Activated CD8-positive, alpha-beta memory T cell treated with anti-CD3 and anti-CD28 coated beads, Interleukin-2, amount 50 U/mL, for 24 hours (primary cell): ENCODE measurements around the gene SNRK.

Experiments used
- DNase-seq: peaks from one replicate; pipeline ENCODE4 v3.0.0-alpha.2; 2020; ENCODE audit errors: extremely low read depth

The SNRK gene

GRCh38 chr3:43309372-43310305 is 23.3 kb downstream of the SNRK start:
- no peak for DNase-seq

- DNase-seq, result no peak
Observed at GRCh38 chr3:43316783-43317460, 30.6 kb downstream of the SNRK start.

GRCh38 chr3:43317461-43318316 is 31.3 kb downstream of the SNRK start:
- no peak for DNase-seq

- DNase-seq, result no peak
Observed at GRCh38 chr3:43319376-43319775, 33.0 kb downstream of the SNRK start.

- no peak for DNase-seq
Observed at GRCh38 chr3:43319794-43320193, 33.5 kb downstream of the SNRK start.

- DNase-seq, result no peak
Observed at GRCh38 chr3:43320288-43320687, 33.9 kb downstream of the SNRK start.

GRCh38 chr3:43323541-43323940 is 37.2 kb downstream of the SNRK start:
- DNase-seq, result no peak

- DNase-seq, result no peak
Observed at GRCh38 chr3:43326891-43327581, 40.7 kb downstream of the SNRK start.

- DNase-seq, result no peak
Observed at GRCh38 chr3:43327582-43327979, 41.2 kb downstream of the SNRK start.

- DNase-seq, result no peak
Observed at GRCh38 chr3:43328653-43329052, 42.3 kb downstream of the SNRK start.

- DNase-seq, result no peak
Observed at GRCh38 chr3:43330981-43331380, 44.6 kb downstream of the SNRK start.

- no peak for DNase-seq
Observed at GRCh38 chr3:43331381-43331780, 45.0 kb downstream of the SNRK start.

GRCh38 chr3:43334976-43335375 is 48.6 kb downstream of the SNRK start:
- DNase-seq, result no peak

- no peak for DNase-seq
Observed at GRCh38 chr3:43335799-43336198, 49.5 kb downstream of the SNRK start.

- no peak for DNase-seq
Observed at GRCh38 chr3:43338295-43338694, 52.0 kb downstream of the SNRK start.

- no peak for DNase-seq
Observed at GRCh38 chr3:43340403-43340802, 54.1 kb downstream of the SNRK start.

GRCh38 chr3:43341788-43342187 is 55.4 kb downstream of the SNRK start:
- no peak for DNase-seq

GRCh38 chr3:43343185-43343584 is 56.8 kb downstream of the SNRK start:
- DNase-seq, result no peak

- DNase-seq, result no peak
Observed at GRCh38 chr3:43343815-43344214, 57.5 kb downstream of the SNRK start.

GRCh38 chr3:43344520-43344919 is 58.2 kb downstream of the SNRK start:
- no peak for DNase-seq

- no peak for DNase-seq
Observed at GRCh38 chr3:43345246-43345645, 58.9 kb downstream of the SNRK start.

- DNase-seq, result no peak
Observed at GRCh38 chr3:43345877-43346276, 59.5 kb downstream of the SNRK start.
